ENCODE results near the gene SAMD10.

SAMD10 gene

GRCh38 chr20:63967330-63968135 lies 11.9 kb downstream of the SAMD10 start:
- Mint-ChIP-seq H3K4me1 (no peaks in the 10 kb centered on the region), H3K9me3 (no peaks in the 10 kb centered on the region), H3K36me3 (ENCODE audit: low read depth) (peaks cover 14% of the 10 kb centered on the region), H3K4me3 (peak overlapping the region; percentile 87 to 88 (median 87)), H3K27me3 (ENCODE audit: low read depth) (no peaks in the 10 kb centered on the region), H3K27ac (no peak overlapping the region)
- TF ChIP-seq CTCF (IDR thresholded peaks at IDR 0.05; ENCODE audit: unreplicated experiment in 3 of 3), result no peak

GRCh38 chr20:63966944-63967322 lies 12.5 kb downstream of the SAMD10 start:
- no peak for TF ChIP-seq CTCF (IDR thresholded peaks at IDR 0.05; ENCODE audit: unreplicated experiment in 3 of 3)
- Mint-ChIP-seq H3K27me3 (ENCODE audit: low read depth) (no peaks in the 10 kb centered on the region), H3K4me1 (no peaks in the 10 kb centered on the region), H3K9me3 (no peaks in the 10 kb centered on the region), H3K36me3 (ENCODE audit: low read depth) (peaks cover 14% of the 10 kb centered on the region), H3K4me3 (peak overlapping the region; percentile 34 to 87 (median 58)), H3K27ac (no peak overlapping the region)

GRCh38 chr20:63966172-63966943 lies 13.1 kb downstream of the SAMD10 start:
- no peaks in the 10 kb centered on the region for H3K27me3 Mint-ChIP-seq (ENCODE audit: low read depth)
- no peaks in the 10 kb centered on the region for H3K9me3 Mint-ChIP-seq
- H3K27ac Mint-ChIP-seq, result no peak overlapping the region
- H3K4me1 Mint-ChIP-seq, result no peaks in the 10 kb centered on the region
- H3K36me3 Mint-ChIP-seq (ENCODE audit: low read depth), result peaks cover 14% of the 10 kb centered on the region
- no peak for TF ChIP-seq CTCF (IDR thresholded peaks at IDR 0.05; ENCODE audit: unreplicated experiment in 3 of 3)
- peak overlapping the region; percentile 21 to 63 (median 56) for H3K4me3 Mint-ChIP-seq

GRCh38 chr20:63964412-63964811 lies 15.0 kb downstream of the SAMD10 start:
- Mint-ChIP-seq H3K27ac (no peak overlapping the region), H3K9me3 (no peaks in the 10 kb centered on the region), H3K4me3 (no peak overlapping the region), H3K27me3 (ENCODE audit: low read depth) (no peaks in the 10 kb centered on the region), H3K4me1 (no peaks in the 10 kb centered on the region), H3K36me3 (ENCODE audit: low read depth) (peaks cover 14% of the 10 kb centered on the region)
- TF ChIP-seq CTCF (IDR thresholded peaks at IDR 0.05; ENCODE audit: unreplicated experiment in 3 of 3), result no peak

GRCh38 chr20:63963784-63964301 lies 15.6 kb downstream of the SAMD10 start:
- H3K4me1 Mint-ChIP-seq, result no peaks in the 10 kb centered on the region
- H3K4me3 Mint-ChIP-seq, result no peak overlapping the region
- peaks cover 14% of the 10 kb centered on the region for H3K36me3 Mint-ChIP-seq (ENCODE audit: low read depth)
- H3K27me3 Mint-ChIP-seq (ENCODE audit: low read depth), result no peaks in the 10 kb centered on the region
- no peak for TF ChIP-seq CTCF (IDR thresholded peaks at IDR 0.05; ENCODE audit: unreplicated experiment in 3 of 3)
- no peaks in the 10 kb centered on the region for H3K9me3 Mint-ChIP-seq
- H3K27ac Mint-ChIP-seq, result no peak overlapping the region

Data from nephron (organoid).